Islet precursor cell (in vitro differentiated cells): ENCODE measurements around the gene OLA1.

Experiments used
- DNase-seq: peaks from one replicate; pipeline ENCODE4 v3.0.0-alpha.2; 2018

OLA1 gene

GRCh38 chr2:174176898-174177297 is 71.4 kb downstream of the OLA1 start:
- peak; percentile 84 for DNase-seq

GRCh38 chr2:174174741-174175140 is 73.6 kb downstream of the OLA1 start:
- DNase-seq: no peak

GRCh38 chr2:174172802-174173355 is 75.5 kb downstream of the OLA1 start:
- no peak for DNase-seq

- DNase-seq: no peak
These were observed 76.5 kb downstream of the OLA1 start for GRCh38 chr2:174171686-174172445.

- DNase-seq: no peak
These were observed 79.0 kb downstream of the OLA1 start for GRCh38 chr2:174169372-174169771.

- no peak for DNase-seq
These were observed 82.1 kb downstream of the OLA1 start for GRCh38 chr2:174166261-174166660.

GRCh38 chr2:174161490-174161889 is 86.8 kb downstream of the OLA1 start:
- DNase-seq: no peak

GRCh38 chr2:174158003-174158402 is 90.3 kb downstream of the OLA1 start:
- peak; percentile 71 for DNase-seq

GRCh38 chr2:174157053-174157452 is 91.3 kb downstream of the OLA1 start:
- no peak for DNase-seq

- DNase-seq: no peak
These were observed 94.3 kb downstream of the OLA1 start for GRCh38 chr2:174153757-174154680.

GRCh38 chr2:174149530-174149929 is 98.8 kb downstream of the OLA1 start:
- no peak for DNase-seq

GRCh38 chr2:174148833-174149232 is 99.5 kb downstream of the OLA1 start:
- DNase-seq: no peak

GRCh38 chr2:174145827-174146226 is 102.5 kb downstream of the OLA1 start:
- DNase-seq: no peak

- no peak for DNase-seq
These were observed 106.0 kb downstream of the OLA1 start for GRCh38 chr2:174142290-174142689.

GRCh38 chr2:174138161-174138560 is 110.2 kb downstream of the OLA1 start:
- no peak for DNase-seq

GRCh38 chr2:174135981-174136380 is 112.4 kb downstream of the OLA1 start:
- DNase-seq: no peak

- DNase-seq: no peak
These were observed 123.2 kb downstream of the OLA1 start for GRCh38 chr2:174125090-174125489.

- DNase-seq: peak; percentile 53
These were observed 124.2 kb downstream of the OLA1 start for GRCh38 chr2:174124181-174124580.

- no peak for DNase-seq
These were observed 126.1 kb downstream of the OLA1 start for GRCh38 chr2:174122185-174122584.

- DNase-seq: peak; percentile 75
These were observed 126.7 kb downstream of the OLA1 start for GRCh38 chr2:174121612-174122011.

GRCh38 chr2:174121175-174121574 is 127.2 kb downstream of the OLA1 start:
- DNase-seq: peak; percentile 62

- DNase-seq: no peak
These were observed 128.0 kb downstream of the OLA1 start for GRCh38 chr2:174120346-174120745.
